NCI-H748 (cell line): ENCODE data around the gene C22orf15.

Experiments used
- DNase-seq: peaks from one replicate; lab custom pipeline; 2025; ENCODE audit not compliant: unreplicated experiment; lab: John Stamatoyannopoulos, UW

The C22orf15 gene

DNA sequence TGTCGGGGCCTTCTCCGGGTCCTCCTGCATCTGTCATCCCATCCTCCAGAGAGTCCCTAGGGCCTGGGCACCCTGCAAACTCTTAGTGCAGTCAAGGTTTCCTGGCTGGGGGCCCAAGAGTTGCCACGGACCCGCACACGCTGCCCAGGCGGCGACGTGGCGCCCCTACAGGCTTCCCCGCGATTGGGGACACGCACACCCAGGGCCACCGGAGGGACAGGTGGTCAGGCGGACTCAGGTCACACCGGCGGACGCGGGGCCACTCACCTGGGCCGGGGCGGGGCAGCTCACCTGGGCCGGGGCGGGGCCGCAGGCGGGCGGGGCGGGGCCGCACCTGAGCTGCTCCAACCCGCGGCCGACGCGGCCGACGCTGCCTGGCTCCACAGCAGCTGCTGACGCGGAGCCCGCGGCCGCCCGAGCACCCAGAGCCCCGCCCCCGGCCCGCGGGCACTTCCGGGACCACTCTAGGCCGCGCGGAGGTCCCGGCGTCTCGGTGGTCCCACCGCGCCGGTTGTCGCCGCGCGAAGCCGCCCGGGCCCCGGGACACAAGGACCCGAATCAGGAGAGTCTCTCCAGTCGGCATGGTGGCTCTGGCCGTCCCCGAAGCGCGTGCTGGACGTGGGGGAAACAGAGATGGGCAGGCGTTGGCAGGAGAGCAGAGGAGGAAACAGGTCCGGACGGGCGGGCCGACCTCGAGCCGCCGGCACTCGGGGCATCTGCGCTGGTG, 11.9 kb upstream of the C22orf15 start, which contains the start of gene ZNF70:
TSS of gene ZNF70 (minus strand) at position 399 of the 727 bp plus-strand sequence. CDS start 5,972 bp downstream, outside the sequence.
- DNase-seq: peak; percentile 89

GRCh38 chr22:23751441-23751996, 11.3 kb upstream of the C22orf15 start:
- DNase-seq: peak; percentile 43

GRCh38 chr22:23752090-23752691, 10.6 kb upstream of the C22orf15 start:
- no peak for DNase-seq

- DNase-seq: no peak
Measured at GRCh38 chr22:23752750-23753149, 10.0 kb upstream of the C22orf15 start.

GRCh38 chr22:23753385-23753784, 9.4 kb upstream of the C22orf15 start:
- DNase-seq: no peak

GRCh38 chr22:23754220-23754919, 8.4 kb upstream of the C22orf15 start, which contains the start of gene VPREB3:
TSS of gene VPREB3 (minus strand) at chr22:23754425. CDS start at chr22:23754363, 62 bp downstream.
- no peak for DNase-seq

GRCh38 chr22:23754980-23755636, 7.7 kb upstream of the C22orf15 start:
- no peak for DNase-seq

GRCh38 chr22:23755711-23756110, 7.1 kb upstream of the C22orf15 start:
- no peak for DNase-seq

DNA sequence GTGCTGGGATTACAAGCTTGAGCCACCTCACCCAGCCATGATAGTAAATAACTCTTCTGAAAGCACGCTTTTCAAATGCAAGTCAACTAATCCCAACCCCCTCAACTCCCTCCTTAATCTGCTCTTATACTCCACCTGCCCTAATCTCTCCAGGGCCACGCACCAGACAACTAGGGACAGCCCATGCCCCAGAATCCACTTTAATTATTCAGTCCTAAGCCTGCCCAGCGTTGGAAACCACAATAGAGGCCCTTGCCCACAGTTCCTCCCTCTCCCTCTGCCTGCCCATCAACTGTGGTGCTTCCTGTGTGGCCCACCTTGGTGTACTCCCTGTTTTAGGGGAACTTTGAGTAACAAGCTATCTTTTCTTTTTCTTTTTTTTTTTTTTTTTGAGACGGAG, 5.9 kb upstream of the C22orf15 start:
- DNase-seq: no peak

GRCh38 chr22:23759566-23759965, 3.2 kb upstream of the C22orf15 start:
- DNase-seq: no peak

GRCh38 chr22:23760056-23760455, 2.7 kb upstream of the C22orf15 start:
- DNase-seq: no peak

DNA sequence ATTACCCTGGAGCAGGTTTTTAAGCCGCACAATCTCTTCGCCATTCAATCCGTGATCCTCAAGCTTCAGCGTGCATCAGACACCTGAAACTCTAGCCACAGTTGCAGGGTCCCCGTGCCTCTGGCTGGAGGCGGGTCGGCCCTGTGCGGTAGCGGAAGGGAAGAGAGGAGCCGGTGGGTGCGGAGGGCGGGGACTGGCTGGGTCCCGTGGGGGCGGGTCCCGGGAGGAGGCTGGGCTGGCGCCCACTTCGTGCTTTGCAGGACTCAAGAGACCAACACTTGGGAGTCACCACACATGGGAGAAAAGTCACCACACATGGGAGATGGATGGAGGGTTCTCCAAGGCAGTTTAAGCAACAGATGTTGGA, 772 bp downstream of the C22orf15 start:
- no peak for DNase-seq

DNA sequence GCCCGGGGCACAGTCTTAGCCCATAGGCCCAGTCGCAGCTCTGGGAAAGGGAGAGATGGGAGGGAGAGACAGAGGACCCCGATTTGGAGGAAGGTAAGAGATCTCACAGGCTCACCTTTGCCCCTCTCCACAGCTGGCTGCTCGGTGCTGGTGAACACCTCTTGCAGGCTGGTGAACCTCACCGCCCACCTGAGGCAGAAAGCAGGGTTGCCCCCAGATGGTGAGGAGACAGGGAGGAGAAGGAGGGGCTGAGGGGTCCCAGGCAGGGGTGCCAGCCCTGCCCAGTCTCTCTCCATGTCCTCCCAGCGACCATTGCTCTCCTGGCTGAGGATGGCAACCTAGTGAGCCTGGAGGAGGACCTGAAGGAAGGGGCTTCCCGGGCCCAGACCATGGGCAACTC, 1.2 kb downstream of the C22orf15 start:
- DNase-seq: no peak

DNA sequence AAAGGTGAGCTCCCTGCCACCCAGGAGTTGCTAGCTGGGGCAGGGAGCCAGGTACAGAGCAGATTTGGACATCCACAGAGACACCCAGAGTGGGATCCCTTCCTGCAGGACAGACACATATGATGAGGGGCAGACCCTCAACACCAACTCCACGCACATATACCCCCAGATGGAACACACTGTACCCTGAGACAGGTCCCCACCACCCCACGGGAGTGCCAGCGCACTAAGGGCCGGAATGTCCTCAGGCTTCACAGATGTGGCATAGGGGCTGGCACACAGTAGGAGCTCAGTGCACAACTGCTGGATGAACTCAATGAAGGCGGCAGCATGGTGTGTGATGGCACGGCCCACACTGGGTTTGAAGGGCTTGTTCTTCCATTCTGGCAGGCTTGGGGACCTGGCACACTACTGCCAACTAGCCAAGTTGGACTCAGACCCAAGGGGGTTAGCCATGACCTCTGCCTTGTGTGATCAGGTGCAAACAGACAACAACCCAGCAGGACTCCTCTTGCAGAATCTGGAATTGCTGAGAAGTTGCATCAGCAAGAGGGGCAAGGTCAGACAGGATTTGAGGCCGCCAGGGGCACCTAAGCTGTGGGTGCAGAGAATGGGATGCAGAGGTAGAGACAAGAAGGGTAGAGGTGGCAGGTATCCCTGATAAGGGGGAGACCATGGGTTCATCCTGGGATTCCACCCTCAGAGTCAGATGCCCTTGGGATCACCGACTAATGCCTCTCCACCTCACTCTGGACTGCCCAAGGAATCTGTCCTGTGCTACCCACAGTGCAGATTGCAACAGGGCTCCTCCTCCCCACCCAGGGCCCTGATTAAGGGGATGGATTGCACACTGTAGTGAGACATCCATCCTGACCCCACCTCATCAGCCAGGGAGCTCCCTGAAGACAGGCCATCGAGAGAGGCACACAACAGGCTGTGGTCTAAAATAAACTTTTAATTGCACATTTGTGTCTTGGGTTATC, 2.4 kb downstream of the C22orf15 start:
- DNase-seq: no peak

- no peak for DNase-seq
Measured at GRCh38 chr22:23767303-23767672, 4.5 kb downstream of the C22orf15 start.

DNA sequence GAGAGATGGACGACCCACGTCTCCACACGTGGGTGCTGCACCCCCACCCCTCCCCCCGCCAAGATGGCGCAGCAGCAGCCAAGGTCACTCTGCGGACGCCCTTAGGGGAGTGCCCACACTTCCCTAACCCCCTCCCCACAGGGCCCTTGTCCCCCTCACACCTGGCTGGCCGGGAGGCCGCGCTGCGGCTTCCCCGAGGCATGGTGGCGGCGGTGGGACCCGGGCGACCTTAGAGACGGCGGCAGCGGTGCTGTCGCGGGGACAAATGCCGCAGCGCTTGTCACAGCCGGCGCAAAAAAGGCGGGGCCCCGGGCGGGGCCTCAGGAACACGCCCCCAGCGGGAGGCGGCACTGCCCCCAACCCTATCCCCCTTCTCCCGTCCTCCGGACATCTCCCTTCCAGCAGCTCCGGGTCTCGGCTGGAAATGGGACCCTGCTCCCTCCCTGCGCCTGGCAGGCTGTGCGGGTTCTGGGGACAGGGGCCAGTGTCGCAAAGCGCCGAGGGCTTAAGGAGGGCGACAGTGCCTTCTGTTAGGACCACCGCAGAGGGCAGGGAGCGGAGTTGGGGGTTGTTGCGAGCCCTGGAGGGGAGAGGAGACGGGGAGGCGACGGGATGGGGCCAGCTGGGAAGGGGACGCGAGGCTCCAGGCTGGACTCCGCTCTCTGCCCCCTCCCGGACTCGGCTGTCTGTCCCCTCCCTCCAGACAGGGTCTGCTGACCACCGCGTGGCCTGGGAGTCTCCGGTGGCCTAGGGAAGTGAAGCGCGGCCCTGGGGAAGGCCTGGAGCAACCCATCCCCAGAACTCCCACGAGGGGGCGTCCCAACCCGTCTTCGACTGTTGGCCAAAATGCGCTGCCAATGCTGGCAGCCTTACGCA, 5.1 kb downstream of the C22orf15 start, which contains the start of gene CHCHD10:
TSS of gene CHCHD10 (minus strand) at position 300 of the 876 bp plus-strand sequence. CDS start at position 202, 98 bp downstream.
- DNase-seq: peak; percentile 77

GRCh38 chr22:23769321-23769965, 6.7 kb downstream of the C22orf15 start:
- no peak for DNase-seq

- DNase-seq: no peak
Measured at GRCh38 chr22:23772315-23772648, 9.5 kb downstream of the C22orf15 start.
